SW480 (cell line): Measurements from ENCODE around the gene PYGM.

Source experiments
- DNase-seq: peaks from one replicate; pipeline ENCODE4 v3.0.0-alpha.2; 2016; ENCODE audit warnings: low spot score

PYGM gene

DNA sequence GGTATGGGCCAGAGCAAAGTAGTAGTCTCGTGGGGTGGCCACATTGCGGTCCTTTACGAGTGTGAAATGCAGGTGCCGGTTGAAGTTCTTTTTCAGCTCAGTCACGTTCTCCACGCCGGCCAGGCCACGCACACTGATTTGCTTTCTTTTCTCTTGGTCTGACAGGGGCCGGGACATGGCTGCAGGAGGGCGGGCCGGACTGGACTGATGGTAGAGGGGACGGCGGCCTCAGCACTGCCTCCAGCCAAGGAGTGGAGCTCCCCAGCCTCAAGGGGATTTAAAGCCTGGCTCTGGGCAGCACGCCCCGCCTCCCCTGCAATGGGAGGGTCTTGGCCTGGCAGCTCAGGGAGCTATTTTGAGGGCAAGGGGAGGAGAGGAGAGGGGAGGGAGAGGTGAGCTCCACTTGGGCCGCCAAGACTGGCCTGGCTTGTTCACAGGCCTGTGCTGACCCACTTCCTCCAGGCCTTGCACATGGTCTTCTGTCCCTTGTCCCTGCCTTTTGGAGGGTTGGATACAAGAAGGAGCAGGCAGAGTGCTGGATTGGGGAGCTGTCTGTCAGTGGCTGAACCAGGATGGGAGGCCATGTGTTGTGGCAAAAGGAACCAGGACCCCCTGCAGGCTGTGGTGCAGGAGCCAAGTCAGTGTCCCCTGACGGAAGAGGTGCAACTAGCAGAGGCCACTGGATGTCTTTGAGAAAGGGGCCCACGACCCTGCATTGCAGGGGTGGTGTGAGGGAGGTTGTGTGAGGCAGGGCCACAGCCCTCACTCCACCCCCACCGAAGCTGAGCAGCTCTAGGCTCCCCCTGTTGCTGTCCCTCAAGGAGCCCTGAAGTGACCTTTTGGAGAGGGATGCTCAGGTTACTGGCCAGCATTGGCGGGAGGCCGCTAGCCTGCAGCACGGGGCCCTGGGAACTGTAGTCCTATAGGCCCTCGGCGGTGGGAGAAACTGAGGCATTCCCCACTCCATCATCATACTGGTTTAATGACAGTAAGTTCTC is at the start of gene PYGM:
PYGM (minus strand) TSS at position 253 of the 998 bp plus-strand sequence; CDS start at position 177, 76 bp downstream.
- DNase-seq, result no peak

DNA sequence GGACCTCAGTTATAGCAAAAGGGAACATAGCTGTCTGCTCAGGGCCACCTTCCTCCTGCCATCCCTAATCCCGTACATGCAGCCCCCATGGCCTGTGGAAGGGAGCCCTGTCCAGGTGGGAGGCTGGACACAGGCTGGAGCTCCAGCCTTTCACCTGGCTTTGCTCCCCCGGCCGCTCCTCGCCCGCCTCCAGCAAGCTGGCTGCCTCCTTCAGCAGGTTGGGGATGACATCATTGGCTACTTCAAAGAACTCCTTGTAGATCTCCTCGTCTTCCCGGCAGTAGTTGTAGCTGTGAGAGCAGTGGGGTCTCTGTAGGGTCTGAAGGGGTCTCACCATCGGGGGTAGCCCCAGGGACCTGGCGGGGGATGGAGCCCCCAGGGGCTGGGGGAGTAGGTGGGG is 45.7 kb upstream of the PYGM start:
- no peak for DNase-seq

DNA sequence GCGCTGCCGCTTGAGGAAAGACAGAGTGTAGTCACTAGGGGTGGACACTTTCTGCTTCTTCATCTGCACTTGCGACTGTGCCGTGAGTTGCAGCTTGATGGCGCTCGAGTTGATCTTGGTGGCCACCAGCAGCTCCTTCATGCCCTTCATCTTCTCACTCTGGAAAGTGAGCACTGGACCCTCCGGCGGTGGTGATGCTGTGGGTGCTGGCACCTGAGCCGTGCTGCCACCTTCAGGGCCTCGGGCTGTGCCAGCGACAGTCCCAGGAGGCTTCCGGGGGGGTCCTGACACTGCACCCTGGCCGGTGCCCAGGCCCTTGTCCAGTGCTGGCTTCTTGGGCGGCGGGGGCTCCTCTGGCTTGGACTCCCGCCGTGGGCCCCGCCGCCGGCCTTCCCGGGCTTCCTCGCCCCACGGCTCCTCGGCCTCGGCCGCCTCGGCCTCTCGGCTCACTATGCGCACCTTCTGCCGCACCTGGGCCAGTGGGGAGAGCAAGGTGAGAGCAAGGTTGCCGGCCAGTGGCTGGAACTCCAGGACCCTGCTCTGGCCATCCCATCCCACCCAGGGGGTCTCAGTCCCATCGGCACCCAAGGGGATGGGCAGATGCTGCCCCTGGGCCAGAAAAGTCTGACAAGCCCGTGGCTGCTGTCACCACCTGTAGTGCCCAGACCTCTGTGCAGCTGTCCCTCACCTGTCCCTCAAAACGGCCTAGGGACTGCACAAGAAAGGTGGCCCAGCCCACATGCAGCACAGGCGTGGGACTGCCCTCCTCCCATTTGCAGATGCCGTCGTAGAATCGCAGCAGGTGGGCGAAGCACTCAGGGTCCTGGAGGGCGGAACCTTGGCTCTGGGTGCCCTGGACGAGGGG is 44.8 kb upstream of the PYGM start:
- no peak for DNase-seq

DNA sequence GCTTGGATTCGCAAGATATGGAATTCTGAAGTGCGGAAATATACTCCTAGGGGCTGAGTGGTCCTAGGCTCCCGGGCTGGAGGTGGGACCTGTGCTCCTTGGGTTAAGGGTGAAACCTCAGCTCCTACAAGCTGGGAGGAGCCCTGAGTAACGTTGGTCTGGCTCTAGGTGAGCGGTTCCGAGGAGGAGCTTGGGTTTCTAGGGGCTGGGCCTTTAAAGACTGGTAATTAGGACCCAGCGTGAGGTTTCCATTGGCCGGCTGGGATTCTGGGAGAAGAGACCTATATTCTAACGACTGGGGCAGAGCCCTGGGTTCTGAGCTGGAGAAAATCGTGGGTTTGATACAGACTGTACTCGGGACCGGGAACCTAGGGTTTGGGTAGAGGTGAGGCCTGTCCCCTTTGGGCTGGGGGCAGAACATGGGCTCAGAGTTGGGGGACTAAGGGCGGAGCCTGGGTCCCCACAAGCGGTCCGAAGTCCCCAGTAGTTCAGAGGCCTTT is 44.1 kb upstream of the PYGM start:
- DNase-seq, result no peak

DNA sequence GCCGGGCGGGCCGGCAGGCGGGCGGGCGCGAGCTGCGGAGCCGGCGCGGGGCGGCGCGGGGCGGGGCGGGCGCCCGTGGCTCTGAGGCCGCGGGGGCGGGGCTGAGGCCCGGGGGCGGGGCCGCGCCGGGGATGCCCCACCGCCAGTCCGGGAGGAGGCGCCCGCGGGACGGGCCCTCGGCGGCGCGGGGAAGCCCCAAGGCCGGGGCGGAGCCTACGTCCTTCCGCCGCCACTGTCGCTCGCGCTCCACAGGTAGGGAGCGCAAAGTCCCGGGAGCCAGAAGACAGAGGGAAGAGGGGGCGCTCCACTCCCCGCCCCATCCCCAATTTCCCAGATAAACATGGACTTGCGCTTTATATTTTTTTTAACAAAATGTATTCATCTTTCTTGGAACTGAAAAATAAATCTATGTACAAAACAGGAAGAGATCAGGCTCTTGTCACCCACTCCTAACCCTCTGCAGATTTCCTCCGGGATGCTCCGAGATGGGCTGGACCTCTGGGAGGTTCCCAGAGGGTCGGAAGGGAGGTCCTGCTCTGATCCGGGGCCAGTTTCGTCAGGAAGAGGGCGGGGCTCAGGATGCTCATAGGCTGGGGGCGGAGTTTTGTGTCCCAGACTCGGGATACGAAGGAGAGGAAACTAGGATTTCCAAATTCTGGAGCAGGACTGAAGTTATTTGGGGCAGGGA is 43.5 kb upstream of the PYGM start, which contains the start of gene MAP4K2:
MAP4K2 (minus strand) TSS at position 57 of the 688 bp plus-strand sequence. CDS start 65 bp downstream, outside the sequence.
- peak; percentile 86 for DNase-seq

DNA sequence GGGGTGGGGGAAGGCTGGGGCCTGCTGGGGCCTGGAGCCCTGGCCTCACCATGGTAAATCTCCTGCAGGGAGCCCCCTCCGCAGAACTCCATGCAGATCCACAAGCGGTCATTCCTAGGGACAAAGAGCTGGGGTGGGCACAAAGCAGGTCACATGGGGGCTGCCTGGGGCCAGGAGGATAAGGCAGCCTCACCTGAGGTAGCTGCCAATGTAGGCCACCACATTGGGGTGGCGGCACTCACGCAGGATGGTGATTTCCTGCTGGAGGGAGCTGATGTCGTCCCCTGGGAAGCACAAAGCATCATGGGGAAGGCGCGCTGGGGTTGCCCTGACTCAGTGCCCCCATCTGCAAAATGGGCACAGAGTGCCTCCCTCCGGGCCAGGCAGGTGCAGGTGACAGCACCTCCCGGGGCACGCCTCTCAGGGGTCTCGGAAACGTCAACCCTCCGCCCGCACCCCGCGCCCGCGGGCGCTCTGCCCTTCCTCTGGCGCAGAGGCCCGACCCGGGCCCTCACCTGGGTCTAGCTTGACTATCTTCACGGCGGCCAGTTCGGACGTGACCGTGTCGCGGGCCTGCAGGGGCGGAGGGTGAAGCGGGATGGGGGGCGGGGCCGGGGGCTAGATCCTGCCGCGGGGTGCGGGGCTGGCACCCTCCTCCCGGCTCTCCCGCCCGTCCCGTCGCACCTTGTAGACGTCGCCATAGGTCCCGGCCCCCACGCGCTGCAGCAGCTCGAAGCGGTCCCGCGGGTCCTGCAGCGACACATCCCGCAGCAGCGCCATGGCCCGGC is 42.8 kb upstream of the PYGM start:
- no peak for DNase-seq

DNA sequence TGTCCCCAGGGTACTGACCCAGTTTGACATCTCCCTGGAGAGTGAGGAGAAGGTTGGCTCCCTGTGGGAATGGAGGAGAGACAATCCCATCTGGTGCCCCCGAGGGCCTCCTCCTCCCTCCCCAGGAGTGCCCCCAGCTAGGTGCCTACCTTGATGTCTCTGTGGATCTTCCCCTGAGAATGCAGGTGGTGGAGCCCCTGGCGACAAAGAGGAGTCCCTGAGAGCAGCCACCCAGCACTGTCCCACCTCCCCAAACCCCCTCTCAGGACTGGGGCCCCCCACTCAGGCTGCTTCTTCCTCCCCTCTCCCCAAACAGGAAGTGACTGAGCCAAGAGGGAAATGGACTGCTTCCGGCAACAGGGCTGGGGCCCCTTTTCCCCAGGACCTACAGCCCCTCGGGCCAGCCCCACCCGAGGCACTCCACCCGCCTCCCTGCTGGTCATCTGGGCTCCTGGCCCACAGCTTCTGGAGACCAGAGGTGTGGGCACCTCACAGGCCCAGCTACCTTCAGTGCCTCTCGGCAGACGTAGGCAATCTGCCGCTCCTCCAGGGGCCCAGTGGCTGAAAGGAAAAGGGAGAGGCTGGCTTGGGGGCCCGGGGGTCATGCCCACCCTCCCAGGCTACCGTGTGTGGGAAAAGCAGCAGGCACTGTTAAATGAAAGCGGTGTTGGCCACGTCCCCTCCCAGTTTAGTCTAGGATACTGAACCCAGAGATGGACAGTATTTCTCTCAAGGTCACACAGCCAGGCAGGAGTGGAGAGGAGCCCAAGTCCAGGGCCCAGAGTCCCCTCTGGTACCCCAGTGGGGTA is 42.0 kb upstream of the PYGM start:
- DNase-seq, result no peak

DNA sequence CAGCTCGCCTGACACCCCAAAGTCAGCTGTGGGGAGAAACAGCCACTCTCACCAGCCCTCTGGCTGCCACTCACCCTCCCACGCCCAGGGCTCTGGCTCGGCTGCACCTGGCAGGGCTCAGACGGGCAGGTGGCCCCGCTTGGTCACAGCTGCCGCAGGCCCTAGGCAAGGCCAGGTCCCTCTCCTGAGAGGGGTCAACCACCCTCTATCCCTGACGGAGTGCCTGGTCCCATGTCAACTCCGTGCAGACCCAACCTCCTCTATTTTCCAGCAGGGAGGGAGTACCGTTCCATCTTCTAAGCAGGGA is 41.3 kb upstream of the PYGM start:
- DNase-seq, result no peak

DNA sequence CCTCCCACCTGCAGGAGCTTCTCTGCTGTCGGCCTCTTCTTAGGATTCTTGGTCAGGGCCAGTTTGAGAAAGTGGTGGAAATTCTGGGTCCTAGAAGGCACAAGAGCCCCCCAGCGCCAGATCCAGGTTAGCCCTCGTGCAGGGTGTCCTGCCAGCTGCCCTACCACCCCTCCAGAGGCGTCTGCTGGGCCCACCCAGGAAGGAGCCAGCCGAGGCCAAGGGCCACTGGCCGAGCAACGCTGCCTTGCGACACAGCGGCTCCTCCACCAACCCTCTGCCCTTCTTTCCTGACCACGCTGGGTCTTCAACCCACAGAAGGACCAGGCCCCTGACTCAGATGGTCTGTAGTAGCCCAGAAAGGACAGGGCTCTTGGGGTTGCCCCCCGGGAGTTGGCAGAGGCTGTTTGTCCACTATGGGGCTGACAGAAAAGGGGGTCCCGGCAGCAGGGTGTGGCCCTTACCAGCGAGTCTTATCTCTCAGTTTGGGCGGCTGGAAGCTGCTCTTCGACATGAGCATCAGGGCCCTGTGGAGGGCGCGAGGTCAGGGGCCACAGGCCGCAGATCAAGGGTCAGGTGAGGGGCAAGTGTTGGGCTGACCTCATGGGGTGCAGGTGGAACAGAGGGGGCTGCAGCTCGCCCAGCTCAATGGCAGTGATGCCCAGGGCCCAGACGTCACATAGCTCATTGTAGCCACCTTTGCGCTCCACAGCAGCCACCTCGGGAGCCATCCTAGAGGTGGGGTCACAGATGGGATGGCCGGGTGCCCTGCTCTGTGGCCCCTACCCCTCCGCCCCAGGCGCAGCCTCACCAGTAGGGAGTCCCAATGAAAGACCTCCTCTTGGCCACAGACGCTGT is 40.8 kb upstream of the PYGM start:
- no peak for DNase-seq

DNA sequence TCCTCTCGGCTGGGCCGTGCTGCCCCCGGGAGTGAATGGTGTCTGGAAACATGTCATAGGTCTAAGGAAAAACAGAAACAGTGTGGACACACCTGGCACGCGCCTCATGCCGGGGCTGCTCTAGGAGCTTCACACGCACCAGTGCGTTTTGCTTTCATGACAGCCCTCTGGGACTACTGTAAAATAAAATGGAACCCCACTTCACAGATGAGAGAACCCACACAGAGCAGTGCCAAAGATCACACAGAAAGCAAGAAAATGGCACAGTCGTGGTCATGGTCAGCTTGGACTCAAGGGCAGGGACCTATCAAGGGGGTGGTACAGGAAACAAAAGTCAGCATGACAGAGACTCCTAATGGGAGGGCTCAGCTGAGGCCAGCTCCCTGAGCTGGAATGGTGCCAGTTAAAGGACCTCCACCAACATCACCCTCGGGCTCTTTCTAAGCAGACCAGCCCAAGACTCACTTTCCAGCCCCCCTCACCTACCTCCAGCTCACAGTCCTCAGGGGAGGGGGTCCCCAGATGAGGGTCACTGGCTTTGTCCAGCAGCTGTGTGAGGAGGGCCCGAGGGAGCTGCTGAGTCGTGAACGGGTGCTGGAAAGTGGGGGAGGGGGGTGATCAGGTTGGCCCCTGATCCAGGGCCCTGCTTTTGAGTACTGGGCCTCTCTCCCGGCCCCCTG is 40.0 kb upstream of the PYGM start:
- no peak for DNase-seq

DNA sequence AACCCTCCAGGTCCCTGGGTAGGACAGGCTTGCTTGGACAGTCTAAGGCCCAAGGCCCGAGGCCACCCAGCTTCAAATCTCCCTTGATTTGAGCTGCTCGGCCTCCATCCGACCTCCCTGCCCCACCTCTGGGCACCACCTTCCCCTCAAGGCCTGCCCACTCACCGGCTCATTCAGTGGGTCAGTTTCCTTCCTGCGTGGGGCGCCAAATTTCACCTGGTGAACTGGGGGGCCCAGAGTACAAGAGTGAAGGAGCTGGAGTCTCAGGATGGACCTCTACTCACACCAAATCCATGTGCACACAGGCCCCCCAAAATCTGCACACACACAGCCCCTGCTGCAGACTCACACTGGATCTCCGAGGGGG is 39.5 kb upstream of the PYGM start:
- DNase-seq, result no peak

DNA sequence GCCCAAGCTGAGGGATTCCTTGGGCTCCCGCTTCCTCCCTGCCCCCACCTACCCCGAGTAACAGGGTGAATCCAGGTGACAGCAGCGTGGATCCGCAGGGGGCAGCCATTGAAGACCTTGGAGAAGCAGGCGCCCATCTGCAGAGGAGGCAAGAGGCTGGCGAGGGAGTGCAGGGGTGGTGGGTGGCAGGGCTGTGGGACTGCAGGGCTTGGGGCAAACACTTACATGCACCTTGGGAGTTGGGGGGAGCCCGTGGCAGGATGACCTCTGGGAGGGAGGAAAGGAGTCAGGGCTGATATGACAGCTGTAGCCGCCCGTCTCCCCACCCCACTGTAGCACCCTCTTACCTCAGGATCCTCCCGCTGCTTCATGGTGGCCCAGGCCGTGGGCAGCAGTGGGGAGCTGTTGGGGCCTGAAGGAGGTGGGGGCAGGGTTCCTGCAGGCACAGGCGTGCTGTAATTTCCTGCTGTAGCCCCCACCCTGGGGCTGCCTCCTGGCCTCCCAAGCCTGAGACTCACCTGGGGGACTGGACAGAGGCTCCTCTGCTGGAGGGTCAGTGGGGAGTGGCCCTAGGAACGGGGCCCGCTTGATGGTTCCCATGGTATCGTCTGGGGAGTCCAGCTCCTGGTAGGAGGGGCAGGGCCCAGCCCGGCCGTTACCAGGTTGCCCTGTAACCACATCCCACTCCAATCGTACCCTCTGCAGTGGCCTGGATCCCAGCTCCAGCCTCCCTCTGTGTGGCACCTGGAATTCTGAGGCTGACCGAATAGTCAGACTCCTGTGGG is 37.2 kb upstream of the PYGM start:
- DNase-seq, result no peak

DNA sequence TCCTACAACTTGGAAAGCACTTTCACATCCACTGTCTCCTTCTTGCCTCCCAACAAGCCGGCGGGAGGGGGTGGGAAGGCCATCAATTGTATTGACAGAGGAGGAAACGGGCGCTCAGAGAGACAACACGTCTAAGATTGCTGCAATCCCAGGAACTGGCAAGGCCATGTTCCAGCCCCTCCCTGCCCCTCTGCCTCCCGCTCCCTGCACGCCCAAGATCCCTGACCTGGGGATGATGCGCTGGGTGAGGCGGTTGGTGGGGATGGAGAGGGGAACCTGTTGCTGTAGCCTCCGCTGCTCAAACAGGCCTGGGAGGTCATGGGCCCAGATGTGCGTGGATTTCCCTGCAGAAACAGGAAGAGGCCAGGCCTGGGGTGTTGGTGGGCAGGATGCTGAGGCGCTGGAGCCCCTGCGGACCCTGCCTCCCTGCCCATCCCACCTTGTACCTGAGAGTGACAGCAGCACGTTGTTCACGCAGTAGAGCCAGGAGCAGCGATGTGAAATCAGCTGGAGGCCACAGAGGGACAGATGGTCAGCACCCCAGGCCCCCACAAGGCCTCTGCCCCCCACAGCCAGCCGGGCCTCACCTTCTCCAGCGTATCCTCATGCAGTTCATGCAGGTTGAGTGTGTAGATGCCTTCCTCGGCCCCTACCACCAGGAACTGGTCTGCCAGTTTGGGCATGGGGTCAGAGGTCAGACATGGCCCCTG is 36.4 kb upstream of the PYGM start:
- no peak for DNase-seq

DNA sequence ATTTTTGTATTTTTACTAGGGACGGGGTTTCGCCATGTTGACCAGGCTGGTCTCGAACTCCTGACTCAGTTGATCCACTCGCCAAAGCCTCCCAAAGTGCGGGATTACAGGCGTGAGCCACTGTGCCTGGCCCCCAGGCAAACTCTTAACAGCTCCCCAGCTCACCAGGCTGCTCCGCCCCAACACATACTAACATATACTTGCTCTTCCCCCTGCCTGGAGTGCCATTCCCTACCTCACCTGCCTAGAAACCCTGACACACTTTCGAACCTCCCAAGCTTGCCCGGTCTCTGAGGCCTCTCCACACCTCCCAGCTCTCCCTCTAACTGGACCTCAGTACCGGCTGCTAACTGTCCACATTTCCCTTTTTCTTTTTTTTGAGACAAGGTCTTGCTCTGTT is 34.8 kb upstream of the PYGM start:
- DNase-seq, result no peak

DNA sequence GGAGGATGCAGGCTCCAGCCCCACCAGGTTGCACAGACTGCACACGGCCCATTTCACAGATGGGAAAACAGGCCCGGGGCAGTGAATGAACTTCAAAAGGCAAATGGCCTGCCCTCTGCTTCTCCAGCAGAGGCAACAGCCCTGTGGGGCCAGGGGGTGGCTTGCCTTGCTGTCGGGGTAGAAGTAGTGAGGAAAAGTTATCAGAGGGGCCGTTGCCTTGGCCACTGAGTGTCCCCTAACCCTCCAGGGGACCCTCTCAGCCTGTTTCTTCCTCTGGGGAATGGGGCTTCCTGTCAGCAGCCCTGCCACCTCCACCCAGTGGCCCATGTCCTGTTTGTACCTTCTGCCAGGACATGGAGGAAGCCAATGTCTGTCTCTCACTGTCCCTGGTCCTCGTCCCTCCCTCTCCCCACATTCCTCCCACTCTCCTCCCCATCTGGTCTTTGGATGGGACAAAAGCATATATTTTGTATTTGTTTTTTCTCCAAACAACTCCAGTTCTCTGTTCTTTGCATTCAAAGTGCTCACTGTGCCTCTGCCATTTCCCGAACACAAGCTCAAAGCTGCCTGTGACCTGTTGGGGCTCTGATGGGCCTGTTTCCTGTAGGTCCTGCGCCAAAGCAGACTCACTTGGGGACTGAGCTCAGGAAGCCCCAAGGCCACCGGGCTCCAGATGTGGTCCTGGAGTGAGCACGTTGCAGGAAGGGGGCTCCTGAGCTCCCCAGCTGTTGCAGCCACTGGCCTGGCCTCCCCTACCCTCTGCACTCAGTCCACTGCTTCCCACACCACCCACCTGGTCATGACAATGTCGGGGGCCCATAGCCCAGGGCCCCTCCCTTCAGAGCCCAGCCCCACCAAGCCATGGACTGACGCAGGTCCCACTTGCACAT is 33.7 kb upstream of the PYGM start:
- DNase-seq, result no peak

DNA sequence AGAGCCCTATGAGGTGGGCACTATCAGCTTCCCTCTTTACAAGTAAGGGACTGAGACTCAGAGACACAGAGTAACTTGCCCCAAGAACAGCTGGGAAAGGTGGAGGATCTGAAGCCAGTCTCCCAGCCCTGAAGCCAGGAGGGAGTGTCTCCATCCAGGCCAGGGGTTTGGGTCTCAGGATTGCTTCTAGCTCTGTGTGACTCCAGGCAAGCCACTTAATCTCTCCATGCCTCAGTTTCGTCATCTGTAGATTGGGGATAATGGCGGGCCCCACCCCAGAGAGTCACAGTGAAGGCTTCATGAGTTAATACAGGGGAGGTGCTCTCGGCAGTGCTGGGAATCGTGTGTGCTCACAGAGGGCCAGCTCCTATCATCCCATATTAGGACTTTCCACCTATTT is 32.7 kb upstream of the PYGM start:
- no peak for DNase-seq
